ENCODE results near the gene RAB10. TPM values are rescaled to one million over a fixed set of nuclear protein-coding genes. Genes with fewer than 3 reads are reported as not detected.

The RAB10 gene
- total RNA-seq, 2 donors from 2014 or later: 115 to 121 TPM

DNA sequence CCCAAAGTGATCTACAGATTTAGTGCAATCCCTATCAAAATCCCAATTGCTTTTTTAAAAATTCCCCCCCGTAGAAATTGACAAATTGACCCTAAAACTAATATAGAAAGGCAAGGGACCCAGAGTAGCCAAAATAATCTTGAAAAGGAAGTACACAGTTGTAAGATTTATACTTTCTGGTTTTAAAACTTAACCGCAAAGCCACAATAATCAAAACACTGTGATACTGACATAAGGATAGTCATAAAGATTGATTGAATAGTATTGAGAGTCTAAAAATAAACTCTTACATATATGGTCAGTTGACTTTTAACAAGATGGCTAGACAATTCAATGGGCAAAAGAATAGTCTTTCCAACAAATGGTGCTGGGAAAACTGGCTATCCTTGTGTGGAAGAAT lies 80.3 kb downstream of the RAB10 start:
- DNase-seq: no peak
- H3K9me3 ChIP-seq (ENCODE audit: control insufficient read depth, low read length): no peaks in the 10 kb centered on the region
- whole genome bisulfite sequencing, 2 experiments (ENCODE audit: insufficient coverage in 1 of 2, insufficient read length in 1 of 2): 96% methylated on average over 2 of the region's 2 CpGs; no CpG with 5 or more reads in 1 of the 2 experiments
- Mint-ChIP-seq H3K27me3 (ENCODE audit: insufficient read depth) (no peaks in the 10 kb centered on the region), H3K9me3 (no peaks in the 10 kb centered on the region), H3K36me3 (ENCODE audit: low read depth) (peaks cover 61% of the 10 kb centered on the region), H3K27ac (no peak overlapping the region), H3K4me3 (no peak overlapping the region), H3K4me1 (no peaks in the 10 kb centered on the region)
- TF ChIP-seq, protein P1, sequence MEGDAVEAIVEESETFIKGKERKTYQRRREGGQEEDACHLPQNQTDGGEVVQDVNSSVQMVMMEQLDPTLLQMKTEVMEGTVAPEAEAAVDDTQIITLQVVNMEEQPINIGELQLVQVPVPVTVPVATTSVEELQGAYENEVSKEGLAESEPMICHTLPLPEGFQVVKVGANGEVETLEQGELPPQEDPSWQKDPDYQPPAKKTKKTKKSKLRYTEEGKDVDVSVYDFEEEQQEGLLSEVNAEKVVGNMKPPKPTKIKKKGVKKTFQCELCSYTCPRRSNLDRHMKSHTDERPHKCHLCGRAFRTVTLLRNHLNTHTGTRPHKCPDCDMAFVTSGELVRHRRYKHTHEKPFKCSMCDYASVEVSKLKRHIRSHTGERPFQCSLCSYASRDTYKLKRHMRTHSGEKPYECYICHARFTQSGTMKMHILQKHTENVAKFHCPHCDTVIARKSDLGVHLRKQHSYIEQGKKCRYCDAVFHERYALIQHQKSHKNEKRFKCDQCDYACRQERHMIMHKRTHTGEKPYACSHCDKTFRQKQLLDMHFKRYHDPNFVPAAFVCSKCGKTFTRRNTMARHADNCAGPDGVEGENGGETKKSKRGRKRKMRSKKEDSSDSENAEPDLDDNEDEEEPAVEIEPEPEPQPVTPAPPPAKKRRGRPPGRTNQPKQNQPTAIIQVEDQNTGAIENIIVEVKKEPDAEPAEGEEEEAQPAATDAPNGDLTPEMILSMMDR (conservative IDR thresholded peaks at IDR 0.05): no peak
- no peak overlapping the region for H3K27ac ChIP-seq (ENCODE audit: low read depth, low read length)
- no peak overlapping the region for H3K4me3 ChIP-seq (ENCODE audit: low read length)
- H3K4me1 ChIP-seq (ENCODE audit: control insufficient read depth, insufficient read depth, low read length): no peaks in the 10 kb centered on the region
- H3K9ac ChIP-seq (ENCODE audit: extremely low read depth, low read length, poor library complexity, severe bottlenecking): no peak overlapping the region
- H3K27me3 ChIP-seq (ENCODE audit: control insufficient read depth, insufficient read depth, low read length, poor library complexity, severe bottlenecking): no peaks in the 10 kb centered on the region
- H3K36me3 ChIP-seq (ENCODE audit: control insufficient read depth, insufficient read depth, low read length): peaks cover 71% of the 10 kb centered on the region

DNA sequence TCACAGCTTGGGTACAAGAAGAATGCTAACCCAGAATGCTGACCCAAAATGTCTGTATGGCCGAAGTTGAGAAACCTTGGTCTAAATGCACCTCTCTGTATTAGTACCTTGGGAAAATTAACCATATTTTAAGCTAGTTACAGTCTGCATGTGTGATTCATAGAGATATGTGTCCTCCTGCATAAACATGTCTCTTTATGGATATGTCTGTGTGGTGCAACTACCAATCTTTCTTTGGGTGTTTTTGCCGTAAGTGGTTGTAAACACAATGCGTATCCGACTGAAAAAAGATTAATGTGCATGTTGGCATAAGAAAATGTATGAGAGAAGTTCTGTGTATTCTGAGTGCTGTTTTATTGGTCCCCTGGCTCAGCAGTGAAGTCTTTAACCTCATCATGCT lies 84.8 kb downstream of the RAB10 start:
- H3K27me3 Mint-ChIP-seq (ENCODE audit: insufficient read depth): no peaks in the 10 kb centered on the region
- peaks cover 49% of the 10 kb centered on the region for H3K36me3 ChIP-seq (ENCODE audit: control insufficient read depth, insufficient read depth, low read length)
- H3K27ac Mint-ChIP-seq: no peak overlapping the region
- H3K9ac ChIP-seq (ENCODE audit: extremely low read depth, low read length, poor library complexity, severe bottlenecking): no peak overlapping the region
- H3K4me1 ChIP-seq (ENCODE audit: control insufficient read depth, insufficient read depth, low read length): no peaks in the 10 kb centered on the region
- H3K9me3 ChIP-seq (ENCODE audit: control insufficient read depth, low read length): no peaks in the 10 kb centered on the region
- TF ChIP-seq, protein P1 (conservative IDR thresholded peaks at IDR 0.05): no peak
- WGBS, 2 experiments (ENCODE audit: insufficient coverage in 1 of 2, insufficient read length in 1 of 2): 93 to 94% methylated on average over 3 to 4 of the region's 4 CpGs
- no peaks in the 10 kb centered on the region for H3K27me3 ChIP-seq (ENCODE audit: control insufficient read depth, insufficient read depth, low read length, poor library complexity, severe bottlenecking)
- no peak overlapping the region for H3K4me3 ChIP-seq (ENCODE audit: low read length)
- no peak overlapping the region for H3K4me3 Mint-ChIP-seq
- no peaks in the 10 kb centered on the region for H3K4me1 Mint-ChIP-seq
- H3K27ac ChIP-seq (ENCODE audit: low read depth, low read length): no peak overlapping the region
- peaks cover 40% of the 10 kb centered on the region for H3K36me3 Mint-ChIP-seq (ENCODE audit: low read depth)
- no peaks in the 10 kb centered on the region for H3K9me3 Mint-ChIP-seq
- no peak for DNase-seq

DNA sequence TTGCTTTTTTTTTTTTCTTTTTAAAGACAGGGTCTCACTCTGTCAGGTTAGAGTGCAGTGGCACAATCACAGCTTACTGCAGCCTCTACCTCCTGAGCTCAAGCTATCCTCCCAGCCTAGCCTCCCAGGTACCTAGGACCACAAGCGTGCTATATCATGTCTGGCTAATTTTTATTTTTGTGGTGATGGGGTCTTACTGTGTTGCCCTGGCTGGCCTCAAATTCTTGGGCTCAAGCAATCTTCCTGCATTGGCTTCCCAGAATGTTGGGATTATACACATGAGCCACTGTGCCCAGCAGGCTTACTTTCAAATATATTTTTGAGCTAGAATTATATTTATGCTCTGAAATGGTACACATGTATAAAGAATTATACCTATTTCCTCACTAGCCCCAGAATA lies 85.6 kb downstream of the RAB10 start:
- Histone ChIP-seq H3K9ac (ENCODE audit: extremely low read depth, low read length, poor library complexity, severe bottlenecking) (no peak overlapping the region), H3K27me3 (ENCODE audit: control insufficient read depth, insufficient read depth, low read length, poor library complexity, severe bottlenecking) (no peaks in the 10 kb centered on the region), H3K36me3 (ENCODE audit: control insufficient read depth, insufficient read depth, low read length) (peaks cover 40% of the 10 kb centered on the region), H3K27ac (ENCODE audit: low read depth, low read length) (no peak overlapping the region), H3K4me3 (ENCODE audit: low read length) (no peak overlapping the region), H3K4me1 (ENCODE audit: control insufficient read depth, insufficient read depth, low read length) (no peaks in the 10 kb centered on the region), H3K9me3 (ENCODE audit: control insufficient read depth, low read length) (no peaks in the 10 kb centered on the region)
- H3K4me3 Mint-ChIP-seq: no peak overlapping the region
- H3K27ac Mint-ChIP-seq: no peak overlapping the region
- H3K4me1 Mint-ChIP-seq: no peaks in the 10 kb centered on the region
- DNase-seq: no peak
- peaks cover 35% of the 10 kb centered on the region for H3K36me3 Mint-ChIP-seq (ENCODE audit: low read depth)
- TF ChIP-seq, protein P1 (conservative IDR thresholded peaks at IDR 0.05): no peak
- WGBS, 2 experiments (ENCODE audit: insufficient coverage in 1 of 2, insufficient read length in 1 of 2): 100% methylated on average over 1 of the region's 1 CpG; no CpG with 5 or more reads in 1 of the 2 experiments
- no peaks in the 10 kb centered on the region for H3K27me3 Mint-ChIP-seq (ENCODE audit: insufficient read depth)
- H3K9me3 Mint-ChIP-seq: no peaks in the 10 kb centered on the region
